DND-41 (cell line): ENCODE results near the gene KCNC1.

ENCODE experiments used
- ATAC-seq: fragments of 200-7000 bp; cut with Tn5 transposase; 3 replicates; pipeline ENCODE4 v1.9.1; 2021; ENCODE audit warnings: low read depth; ENCODE audit not compliant: insufficient read depth
- DNase-seq: peaks from one replicate; pipeline ENCODE4 v3.0.0-alpha.2; 2020
- H2AFZ ChIP-seq: 2 replicates; pipeline ENCODE4 v1.6.0; 2012; ENCODE audit warnings: low read depth, low read length
- H3K27ac ChIP-seq: 2 replicates; pipeline ENCODE4 v1.5.1; 2012; ENCODE audit warnings: low read length, inconsistent platforms
- H3K27me3 ChIP-seq: fragments of 200-600 bp; sonication (generic); 2 replicates; pipeline ENCODE4 v1.6.0; 2012; ENCODE audit warnings: low read length, mild to moderate bottlenecking, inconsistent platforms; ENCODE audit not compliant: insufficient read depth, poor library complexity
- H3K36me3 ChIP-seq: 2 replicates; pipeline ENCODE4 v1.5.1; 2012; ENCODE audit warnings: low read length, inconsistent platforms; ENCODE audit not compliant: insufficient read depth
- H3K4me1 ChIP-seq: 2 replicates; pipeline ENCODE4 v1.5.1; 2012; ENCODE audit warnings: mild to moderate bottlenecking, low read length; ENCODE audit not compliant: insufficient read depth
- H3K4me2 ChIP-seq: 2 replicates; pipeline ENCODE4 v1.6.0; 2012; ENCODE audit warnings: mild to moderate bottlenecking, moderate library complexity, low read length, inconsistent platforms; ENCODE audit not compliant: insufficient read depth
- H3K4me3 ChIP-seq, 2 experiments: fragments of 200-600 bp in 1 of 2; shearing (Covaris generic) in 1 of 2; 2 replicates each; pipeline ENCODE4 v1.5.1; 2012 to 2016; ENCODE audit warnings: inconsistent platforms in 2 of 2, low read length in 2 of 2, mild to moderate bottlenecking in 2 of 2, low read depth in 1 of 2, moderate library complexity in 1 of 2
- H3K79me2 ChIP-seq: 2 replicates; pipeline ENCODE4 v1.6.0; 2012; ENCODE audit warnings: low read length, inconsistent platforms; ENCODE audit not compliant: insufficient read depth
- H3K9ac ChIP-seq: 2 replicates; pipeline ENCODE4 v1.6.0; 2012; ENCODE audit warnings: low read depth, mild to moderate bottlenecking, inconsistent platforms, low read length, moderate library complexity
- H3K9me3 ChIP-seq: 2 replicates; pipeline ENCODE4 v1.5.1; 2012; ENCODE audit warnings: low read length, moderate library complexity, mild to moderate bottlenecking, inconsistent platforms; ENCODE audit not compliant: insufficient read depth, severe bottlenecking
- H4K20me1 ChIP-seq: 2 replicates; pipeline ENCODE4 v1.6.0; 2012; ENCODE audit warnings: low read length; ENCODE audit not compliant: insufficient read depth
- EZH2 ChIP-seq: IDR thresholded peaks from 3 replicates; pipeline ENCODE4 v1.6.1; 2012; ENCODE audit warnings: borderline replicate concordance, low read depth, mild to moderate bottlenecking, moderate library complexity, low read length, inconsistent platforms; ENCODE audit not compliant: severe bottlenecking
- TF ChIP-seq, protein P1 (sequence below): IDR thresholded peaks from 2 replicates; pipeline ENCODE4 v1.5.1; 2012; ENCODE audit warnings: borderline replicate concordance, low read length, moderate library complexity, mild to moderate bottlenecking; ENCODE audit not compliant: poor library complexity, severe bottlenecking; ENCODE audit errors: extremely low read depth

Gene KCNC1

DNA sequence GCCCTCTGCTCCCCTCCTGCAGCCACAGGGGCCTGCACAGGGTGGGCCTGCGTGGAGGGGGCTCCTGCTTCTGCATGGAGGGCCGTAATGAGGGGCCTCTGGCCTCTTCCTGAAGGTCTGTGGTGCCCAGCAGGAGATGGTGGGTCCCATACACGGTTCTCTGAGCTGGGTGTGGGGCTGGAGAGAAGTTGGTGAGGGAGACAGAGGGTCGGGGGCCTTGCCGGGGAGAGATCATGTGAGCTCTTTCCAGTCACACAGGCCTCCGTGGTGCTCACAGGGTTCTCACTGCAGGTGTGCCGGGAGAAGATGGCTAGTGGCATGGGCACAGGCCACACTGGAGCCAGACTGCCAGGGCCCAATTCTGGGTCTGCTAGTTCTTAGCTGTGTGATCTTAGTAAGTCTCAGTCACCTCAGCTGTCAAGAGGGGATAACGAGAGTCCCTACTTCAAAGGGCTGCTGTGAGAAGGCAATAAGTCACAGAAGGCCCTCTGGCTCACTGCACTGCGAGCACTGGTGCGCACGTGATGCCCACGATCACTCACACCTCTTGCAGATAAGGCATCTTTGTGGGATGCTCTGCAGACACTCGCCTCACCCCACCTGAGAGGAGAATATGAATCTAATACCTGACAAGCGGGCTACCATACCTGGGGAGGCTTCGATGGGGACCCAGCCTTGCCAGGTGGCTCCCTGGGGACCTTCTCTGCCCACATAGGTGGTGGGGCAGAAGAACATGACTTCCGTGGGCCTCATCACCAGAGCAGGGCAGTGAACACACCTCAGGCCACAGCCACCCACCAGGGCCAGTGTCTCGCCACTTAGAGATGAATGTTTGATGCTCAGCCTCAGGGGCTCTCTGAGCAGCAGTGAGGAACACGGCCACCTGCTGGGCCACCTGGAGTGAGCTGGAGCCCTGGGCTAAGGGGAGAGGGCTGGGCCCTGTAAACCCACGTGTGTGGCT, 14.5 kb downstream of the KCNC1 start:
- Histone ChIP-seq H3K9me3 (no peaks in the 10 kb centered on the region), H3K4me2 (no peak overlapping the region), H3K9ac (no peak overlapping the region), H2AFZ (no peak overlapping the region), H3K36me3 (no peaks in the 10 kb centered on the region), H3K27ac (no peak overlapping the region), H3K79me2 (no peaks in the 10 kb centered on the region), H3K4me1 (no peaks in the 10 kb centered on the region), H3K4me3 (no peak overlapping the region), H4K20me1 (0 out of 2 replicates have a peak, but pooled peaks cover 3% of the 10 kb centered on the region), H3K27me3 (peaks cover 6% of the 10 kb centered on the region)
- DNase-seq (no peak), ATAC-seq (no peak)
- no peak for TF ChIP-seq EZH2
- TF ChIP-seq, protein P1, sequence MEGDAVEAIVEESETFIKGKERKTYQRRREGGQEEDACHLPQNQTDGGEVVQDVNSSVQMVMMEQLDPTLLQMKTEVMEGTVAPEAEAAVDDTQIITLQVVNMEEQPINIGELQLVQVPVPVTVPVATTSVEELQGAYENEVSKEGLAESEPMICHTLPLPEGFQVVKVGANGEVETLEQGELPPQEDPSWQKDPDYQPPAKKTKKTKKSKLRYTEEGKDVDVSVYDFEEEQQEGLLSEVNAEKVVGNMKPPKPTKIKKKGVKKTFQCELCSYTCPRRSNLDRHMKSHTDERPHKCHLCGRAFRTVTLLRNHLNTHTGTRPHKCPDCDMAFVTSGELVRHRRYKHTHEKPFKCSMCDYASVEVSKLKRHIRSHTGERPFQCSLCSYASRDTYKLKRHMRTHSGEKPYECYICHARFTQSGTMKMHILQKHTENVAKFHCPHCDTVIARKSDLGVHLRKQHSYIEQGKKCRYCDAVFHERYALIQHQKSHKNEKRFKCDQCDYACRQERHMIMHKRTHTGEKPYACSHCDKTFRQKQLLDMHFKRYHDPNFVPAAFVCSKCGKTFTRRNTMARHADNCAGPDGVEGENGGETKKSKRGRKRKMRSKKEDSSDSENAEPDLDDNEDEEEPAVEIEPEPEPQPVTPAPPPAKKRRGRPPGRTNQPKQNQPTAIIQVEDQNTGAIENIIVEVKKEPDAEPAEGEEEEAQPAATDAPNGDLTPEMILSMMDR, result no peak

DNA sequence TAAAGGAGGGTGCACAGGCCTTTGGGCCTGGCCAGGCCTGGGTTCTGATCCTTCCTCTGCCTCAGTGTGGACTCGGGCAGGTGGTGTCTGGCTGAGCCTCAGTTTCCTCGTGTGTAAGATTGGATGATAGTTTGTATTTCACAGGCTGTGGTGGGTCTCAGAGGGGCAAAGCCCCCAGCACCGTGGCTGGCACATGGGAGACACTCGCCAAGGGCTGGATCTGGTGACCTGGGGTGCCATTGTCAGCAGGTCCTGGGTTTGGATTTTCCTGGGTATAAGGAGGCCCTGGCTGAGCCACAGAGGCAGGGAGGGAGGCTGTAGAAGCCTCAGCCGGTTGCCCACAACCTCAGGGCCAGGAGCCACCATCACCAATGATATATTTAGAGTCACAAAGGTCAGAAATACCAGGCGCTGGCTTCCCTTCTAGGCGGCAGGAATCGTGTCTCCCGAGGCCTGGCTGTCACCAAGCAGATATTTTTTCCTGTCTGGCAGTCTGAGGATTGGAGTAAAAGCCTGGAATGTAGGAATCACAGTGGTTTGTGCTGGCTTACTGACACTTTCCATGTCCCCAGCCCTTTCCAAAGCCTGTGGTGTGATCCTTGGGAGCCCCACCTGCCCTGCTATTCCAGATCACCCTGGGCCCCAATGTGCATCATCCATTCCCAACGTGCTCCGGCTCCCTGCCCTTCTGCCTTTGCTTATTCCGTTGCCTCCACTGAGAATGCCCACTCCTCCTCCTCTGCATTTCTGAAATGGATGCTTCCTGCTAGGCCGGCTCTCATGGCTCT, 15.6 kb downstream of the KCNC1 start:
- Histone ChIP-seq H2AFZ (no peak overlapping the region), H3K79me2 (no peaks in the 10 kb centered on the region), H3K27ac (no peak overlapping the region), H3K4me3 (no peak overlapping the region), H3K4me2 (no peak overlapping the region), H4K20me1 (0 out of 2 replicates have a peak, but pooled peaks cover 3% of the 10 kb centered on the region), H3K27me3 (peaks cover 6% of the 10 kb centered on the region), H3K9me3 (no peaks in the 10 kb centered on the region), H3K9ac (no peak overlapping the region), H3K4me1 (no peaks in the 10 kb centered on the region), H3K36me3 (no peaks in the 10 kb centered on the region)
- TF ChIP-seq, protein P1, result no peak
- no peak for TF ChIP-seq EZH2
- ATAC-seq, result no peak
- DNase-seq, result no peak

DNA sequence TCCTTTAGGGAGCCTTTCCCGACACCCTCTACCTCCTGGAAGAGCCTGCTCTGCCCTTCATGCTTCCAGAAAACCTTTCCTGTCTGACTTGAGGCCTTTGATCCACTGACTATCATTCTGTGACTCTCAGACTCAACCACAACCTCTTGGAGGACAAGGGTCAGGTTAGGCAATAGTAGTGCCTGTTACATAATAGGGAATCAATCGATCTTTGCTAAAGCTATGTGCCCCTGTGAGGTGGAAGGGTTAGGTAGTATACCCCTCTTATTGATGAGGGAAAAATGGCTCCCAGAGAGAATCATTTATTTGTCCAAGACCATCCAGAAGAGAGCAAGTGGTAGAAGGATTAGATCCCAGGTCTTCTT, 16.2 kb downstream of the KCNC1 start:
- peaks cover 6% of the 10 kb centered on the region for H3K27me3 ChIP-seq
- no peaks in the 10 kb centered on the region for H3K36me3 ChIP-seq
- H2AFZ ChIP-seq, result no peak overlapping the region
- DNase-seq (no peak), ATAC-seq (no peak)
- TF ChIP-seq EZH2, result no peak
- TF ChIP-seq, protein P1, result no peak
- no peaks in the 10 kb centered on the region for H3K4me1 ChIP-seq
- H3K9ac ChIP-seq, result no peak overlapping the region
- H3K4me2 ChIP-seq, result no peak overlapping the region
- no peaks in the 10 kb centered on the region for H3K79me2 ChIP-seq
- no peak overlapping the region for H3K27ac ChIP-seq
- H3K4me3 ChIP-seq, result no peak overlapping the region
- 0 out of 2 replicates have a peak, but pooled peaks cover 3% of the 10 kb centered on the region for H4K20me1 ChIP-seq
- H3K9me3 ChIP-seq, result no peaks in the 10 kb centered on the region
